Activated T-cell treated with anti-CD3 and anti-CD28 coated beads for 1 hour (primary cell): Measurements from ENCODE around the gene SPDYE3.
"Not testable (repeated sequence)": the region's sequence is repeated elsewhere in the genome, so short reads cannot be mapped to it uniquely, and the experiment has no call there.

ENCODE experiments used
- DNase-seq: peaks from one replicate; pipeline ENCODE4 v3.0.0-alpha.2; 2020; ENCODE audit warnings: low read depth

SPDYE3 gene

DNA sequence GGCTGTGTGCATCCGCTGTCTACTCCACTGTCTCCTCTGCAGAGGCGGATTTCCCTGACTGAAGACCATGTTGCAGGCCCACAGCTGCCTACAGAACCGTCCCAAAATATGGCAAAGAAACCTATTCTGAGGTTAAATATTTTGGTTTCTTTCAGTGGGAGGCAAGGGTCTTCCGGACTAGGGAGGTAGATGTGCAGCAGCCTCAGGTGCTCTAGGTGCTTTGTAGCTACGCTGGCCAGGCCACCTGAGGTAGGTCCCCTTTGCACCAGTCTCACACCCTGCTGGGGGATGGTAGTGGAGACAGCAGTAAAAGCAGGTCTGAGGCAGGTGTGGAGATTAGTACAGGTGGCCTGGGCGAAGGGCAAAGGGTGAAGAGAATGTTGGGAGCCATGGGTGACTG lies 42.3 kb downstream of the SPDYE3 start:
- no peak for DNase-seq

DNA sequence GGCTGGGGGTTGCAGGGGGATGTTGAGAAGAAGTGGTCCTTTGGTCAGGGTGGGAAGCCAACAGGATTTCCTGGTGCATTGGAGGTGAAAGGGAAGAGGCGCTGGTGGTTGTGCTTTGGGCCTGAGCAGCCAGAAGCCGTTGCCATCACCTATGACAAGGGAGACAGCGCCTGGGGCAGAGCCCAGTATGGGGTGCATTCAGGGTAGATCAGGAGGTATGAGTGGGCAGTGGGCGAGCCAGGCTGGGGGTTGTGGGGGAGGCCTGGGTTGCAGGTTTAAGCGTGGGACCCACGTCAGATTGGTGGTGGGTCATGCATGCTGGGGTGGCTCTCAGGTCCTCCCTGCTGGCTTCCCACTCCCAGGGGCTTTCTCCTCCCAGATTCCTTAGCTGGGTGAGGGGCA lies 44.2 kb downstream of the SPDYE3 start:
- DNase-seq, result no peak

DNA sequence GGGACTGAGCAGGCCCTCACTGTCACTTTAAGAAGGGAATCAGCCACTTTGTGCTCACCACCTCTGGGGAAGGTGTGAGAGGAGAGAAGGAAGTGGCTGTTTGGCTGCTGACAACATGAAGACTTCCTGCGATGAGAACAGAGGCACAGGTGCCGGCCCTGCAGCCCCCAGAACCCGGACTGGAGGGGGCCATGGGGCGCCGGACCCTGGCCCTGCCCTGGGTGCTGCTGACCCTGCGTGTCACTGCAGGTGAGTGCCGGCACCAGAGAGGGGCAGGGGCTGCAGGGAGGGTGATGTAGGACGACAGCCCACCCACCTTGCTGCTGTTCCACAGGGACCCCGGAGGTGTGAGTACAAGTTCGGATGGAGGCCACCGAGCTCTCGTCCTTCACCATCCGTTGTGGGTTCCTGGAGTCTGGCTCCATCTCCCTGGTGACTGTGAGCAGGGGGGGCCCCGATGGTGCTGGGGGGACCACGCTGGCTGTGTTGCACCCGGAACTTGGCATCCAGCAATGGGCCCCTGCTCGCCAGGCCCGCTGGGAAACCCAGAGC lies 44.8 kb downstream of the SPDYE3 start:
- DNase-seq, result not testable (repeated sequence)

DNA sequence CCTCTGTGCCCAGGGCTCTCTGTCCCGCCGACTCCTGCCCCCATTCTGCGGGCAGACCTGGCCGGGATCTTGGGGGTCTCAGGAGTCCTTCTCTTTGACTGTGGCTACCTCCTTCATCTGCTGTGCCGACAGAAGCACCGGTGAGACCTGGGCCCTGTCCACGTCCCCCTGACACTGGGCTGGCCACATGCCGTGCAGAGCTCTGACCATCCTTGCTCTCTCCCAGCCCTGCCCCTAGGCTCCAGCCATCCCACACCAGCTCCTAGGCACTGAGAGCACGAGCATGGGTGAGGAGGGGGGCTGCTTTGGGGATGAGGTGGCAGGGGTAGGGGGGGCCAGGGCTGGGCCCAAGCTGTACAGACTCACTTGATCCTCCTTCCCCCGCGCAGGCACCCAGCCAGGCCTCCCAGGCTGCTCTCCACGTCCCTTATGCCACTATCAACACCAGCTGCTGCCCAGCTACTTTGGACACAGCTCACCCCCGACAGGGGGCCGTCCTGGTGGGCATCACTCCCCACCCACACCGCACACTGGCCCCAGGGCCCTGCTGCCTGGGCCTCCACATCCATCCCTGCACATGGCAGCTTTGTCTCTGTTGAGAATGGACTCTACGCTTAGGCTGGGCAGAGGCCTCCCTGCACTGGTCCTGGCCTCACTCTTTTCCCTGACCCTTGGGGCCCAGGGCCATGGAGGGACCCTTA lies 45.6 kb downstream of the SPDYE3 start:
- no peak for DNase-seq

DNA sequence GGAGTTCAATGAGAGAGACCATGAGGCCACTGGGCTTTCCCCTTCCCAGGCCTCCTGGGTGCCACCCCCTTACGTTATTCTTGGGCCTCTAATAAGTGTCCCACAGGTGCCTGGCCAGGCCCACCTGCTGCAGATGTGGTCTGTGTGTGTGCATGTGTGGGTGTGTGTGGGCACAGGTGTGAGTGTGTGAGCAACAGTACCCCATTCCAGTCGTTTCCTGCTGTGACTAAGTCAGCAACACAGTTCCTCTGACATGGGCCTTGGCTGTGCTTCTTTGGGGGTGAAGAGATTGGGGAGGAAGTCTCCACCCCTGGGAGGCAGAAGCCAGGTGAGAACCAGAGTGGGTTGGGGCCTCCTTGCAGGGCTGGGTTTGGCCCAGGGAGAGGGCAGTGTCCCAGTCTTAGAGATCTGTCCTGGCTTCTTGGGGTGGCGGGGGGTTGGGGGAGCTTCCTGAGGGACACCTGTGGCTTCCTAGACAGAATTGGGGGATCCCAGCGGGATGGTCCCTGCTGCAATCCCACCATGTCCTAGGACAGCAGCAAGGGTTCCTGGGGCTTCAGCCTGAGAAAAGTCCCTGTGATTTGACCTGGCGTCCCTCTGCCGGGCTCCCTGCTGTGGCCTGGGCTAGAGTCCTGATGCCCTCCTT lies 46.3 kb downstream of the SPDYE3 start:
- DNase-seq, result no peak

DNA sequence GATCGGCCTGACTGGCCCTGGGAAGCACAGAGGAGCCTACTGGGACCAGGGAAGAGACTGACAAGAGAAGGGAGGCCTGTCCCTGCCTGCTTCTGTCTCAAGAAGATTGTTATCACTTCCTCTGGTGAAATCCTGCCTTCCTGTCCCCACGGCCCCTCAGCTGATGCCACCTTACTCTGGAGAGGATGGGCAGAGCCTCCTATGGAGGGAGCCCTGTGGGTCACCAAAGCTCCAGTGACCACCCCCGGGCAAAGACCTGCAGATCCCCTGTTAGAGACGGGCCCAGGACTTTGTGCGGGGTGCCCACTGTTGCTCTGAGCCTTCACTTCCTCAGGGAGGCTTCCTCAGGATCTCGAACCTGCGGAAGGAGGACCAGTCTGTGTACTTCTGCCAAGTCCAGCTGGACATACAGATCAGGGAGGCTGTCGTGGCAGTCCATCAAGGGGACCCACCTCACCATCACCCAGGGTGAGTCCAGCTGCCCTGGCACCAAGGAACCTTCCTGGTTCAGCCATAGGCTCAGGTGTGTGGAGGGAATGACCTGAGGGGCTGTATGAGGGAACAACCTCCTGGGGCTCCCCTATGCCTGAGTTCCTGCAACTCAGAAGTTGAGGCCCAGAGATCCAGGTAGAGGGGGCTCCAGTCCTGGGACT lies 49.0 kb downstream of the SPDYE3 start:
- DNase-seq, result no peak

DNA sequence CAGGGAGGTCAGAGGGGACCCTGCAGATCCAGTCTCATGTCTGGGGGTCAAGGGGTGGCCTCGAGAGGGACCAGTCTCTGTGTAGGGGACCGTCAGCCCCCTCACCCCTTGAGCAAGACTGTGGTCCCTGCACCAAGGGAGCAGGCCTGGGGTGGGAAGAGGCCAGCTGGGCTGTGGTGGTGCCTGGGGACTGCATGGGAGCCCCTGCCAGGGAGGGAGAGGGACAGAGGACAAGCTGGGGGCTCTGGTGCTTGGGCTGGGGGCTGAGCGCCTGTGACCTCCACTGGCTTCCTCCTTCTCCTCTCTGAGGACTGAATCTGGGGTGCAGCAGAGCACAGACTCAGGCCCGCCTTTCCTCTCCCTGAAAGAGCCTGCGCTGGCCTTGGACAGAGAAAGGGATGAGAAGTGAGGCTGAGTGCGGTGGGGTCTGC lies 49.6 kb downstream of the SPDYE3 start:
- no peak for DNase-seq

DNA sequence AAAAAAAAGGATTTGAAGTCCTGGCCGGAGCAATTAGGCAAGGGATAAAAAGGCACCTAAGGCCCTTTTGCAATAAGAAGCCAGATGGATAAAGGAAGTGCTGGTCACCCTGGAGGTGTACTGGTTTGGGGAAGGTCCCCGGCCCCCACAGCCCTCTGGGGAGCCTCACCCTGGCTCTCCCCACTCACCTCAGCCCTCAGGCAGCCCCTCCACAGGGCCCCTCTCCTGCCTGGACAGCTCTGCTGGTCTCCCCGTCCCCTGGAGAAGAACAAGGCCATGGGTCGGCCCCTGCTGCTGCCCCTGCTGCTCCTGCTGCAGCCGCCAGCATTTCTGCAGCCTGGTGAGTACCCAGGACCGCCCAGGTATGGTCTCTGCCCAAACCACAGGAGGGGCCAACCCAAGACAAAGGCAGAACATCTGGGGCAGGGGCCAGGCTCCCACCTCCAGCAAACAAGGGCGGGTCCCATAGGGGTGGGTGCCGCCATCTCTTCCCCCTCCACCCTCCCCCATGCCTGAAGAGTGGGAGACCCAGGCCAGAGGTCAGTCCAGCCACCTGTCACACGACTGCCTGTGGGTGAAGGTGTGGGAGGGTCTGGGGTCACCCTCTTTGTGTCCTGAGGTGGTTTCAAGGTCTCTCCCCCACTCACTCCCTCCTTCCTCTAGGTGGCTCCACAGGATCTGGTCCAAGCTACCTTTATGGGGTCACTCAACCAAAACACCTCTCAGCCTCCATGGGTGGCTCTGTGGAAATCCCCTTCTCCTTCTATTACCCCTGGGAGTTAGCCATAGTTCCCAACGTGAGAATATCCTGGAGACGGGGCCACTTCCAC lies 50.7 kb downstream of the SPDYE3 start, which contains the start of gene PILRB:
Gene PILRB (plus strand): TSS at position 91 of the 830 bp plus-strand sequence. CDS start 186 bp downstream, at position 277.
- DNase-seq, result no peak

DNA sequence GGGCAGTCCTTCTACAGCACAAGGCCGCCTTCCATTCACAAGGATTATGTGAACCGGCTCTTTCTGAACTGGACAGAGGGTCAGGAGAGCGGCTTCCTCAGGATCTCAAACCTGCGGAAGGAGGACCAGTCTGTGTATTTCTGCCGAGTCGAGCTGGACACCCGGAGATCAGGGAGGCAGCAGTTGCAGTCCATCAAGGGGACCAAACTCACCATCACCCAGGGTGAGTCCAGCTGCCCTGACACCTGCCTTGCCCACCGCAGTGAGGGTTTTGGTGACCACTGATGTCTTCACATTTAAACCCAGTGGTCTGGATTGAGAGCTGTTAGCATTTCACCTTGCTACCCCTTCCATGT lies 51.3 kb downstream of the SPDYE3 start:
- no peak for DNase-seq

DNA sequence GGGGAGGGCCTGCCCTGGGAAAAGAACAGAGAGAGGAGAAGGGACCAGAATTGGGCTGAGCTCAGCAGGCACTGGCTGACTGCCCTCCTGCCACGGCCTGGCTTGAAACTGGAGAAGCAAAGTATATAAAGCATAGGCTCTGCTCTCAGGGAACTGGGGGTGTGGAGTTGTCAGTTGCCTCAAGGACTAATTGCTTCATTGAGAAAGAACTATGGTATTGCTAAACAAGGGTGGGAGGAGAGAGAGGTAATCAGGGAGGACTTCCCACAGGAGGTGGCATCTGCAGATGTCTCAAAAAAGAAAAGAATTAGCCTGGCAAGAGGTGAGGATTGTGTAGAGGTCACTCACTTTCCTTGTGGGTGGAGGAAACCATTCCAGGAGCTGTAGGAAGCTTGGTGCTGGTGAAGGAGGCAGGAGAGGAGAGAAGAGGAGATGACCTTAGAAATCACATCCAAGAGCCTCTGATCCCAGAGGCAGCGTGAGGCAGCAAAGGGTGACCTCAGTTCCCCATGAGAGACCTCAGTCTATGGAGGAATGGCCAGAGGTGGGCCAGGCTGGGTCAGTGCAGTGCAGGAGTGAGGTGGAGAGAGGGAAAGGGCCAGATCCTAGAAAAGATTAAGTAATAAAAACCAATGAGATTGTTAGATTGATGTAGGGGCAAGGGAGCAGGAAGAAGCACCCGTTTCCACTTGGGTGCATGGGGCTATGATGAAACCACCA lies 52.8 kb downstream of the SPDYE3 start:
- no peak for DNase-seq

DNA sequence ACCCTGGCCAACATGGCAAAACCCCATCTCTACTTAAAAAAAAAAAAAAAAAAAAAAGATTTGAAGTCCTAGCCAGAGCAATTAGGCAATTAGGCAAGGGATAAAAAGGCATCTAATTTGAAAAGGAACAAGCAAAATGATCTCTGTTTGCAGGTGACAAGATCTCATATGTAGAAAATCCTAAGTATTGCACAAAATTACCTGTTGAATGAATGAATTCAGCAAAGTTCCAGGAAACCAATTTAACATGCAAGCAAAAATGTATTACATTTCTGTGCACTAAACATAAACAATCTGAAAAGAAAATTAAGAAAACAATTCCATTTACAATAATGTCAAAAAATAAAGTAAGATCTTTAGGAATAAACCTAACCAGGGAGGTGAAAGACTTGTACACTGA lies 55.6 kb downstream of the SPDYE3 start:
- DNase-seq, result no peak

DNA sequence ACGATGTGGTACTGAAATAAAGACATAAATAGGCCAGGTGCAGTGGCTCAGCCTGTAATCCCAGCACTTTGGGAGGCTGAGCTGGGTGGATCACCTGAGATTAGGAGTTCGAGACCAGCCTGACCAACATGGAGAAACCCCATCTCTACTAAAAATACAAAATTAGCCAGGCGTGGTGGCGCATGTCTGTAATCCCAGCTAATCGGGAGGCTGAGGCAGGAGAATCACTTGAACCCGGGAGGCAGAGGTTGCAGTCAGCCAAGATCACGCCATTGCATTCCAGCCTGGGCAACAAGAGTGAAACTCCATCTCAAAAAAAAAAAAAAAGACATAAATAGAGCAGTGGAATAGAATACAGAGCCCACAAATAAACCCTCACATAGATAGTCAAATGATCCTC lies 56.3 kb downstream of the SPDYE3 start:
- not testable (repeated sequence) for DNase-seq

DNA sequence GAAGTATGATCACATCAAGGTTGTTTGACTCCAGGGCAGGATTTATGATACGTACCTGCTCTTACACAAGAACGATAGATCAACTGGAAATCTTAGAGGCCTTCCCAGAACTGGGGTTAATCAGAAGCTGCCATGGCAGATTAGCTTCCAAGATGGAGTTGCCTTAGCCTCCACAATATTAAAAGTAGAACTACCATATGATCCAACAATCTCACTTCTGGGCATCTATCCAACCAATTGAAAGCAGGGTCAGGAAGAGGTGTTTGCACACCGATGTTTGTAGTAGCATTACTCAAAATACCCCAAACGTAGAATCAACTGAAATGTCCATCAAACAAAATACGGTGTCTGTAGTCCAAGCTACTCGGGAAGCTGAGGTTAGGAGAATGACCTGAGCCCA lies 57.0 kb downstream of the SPDYE3 start:
- no peak for DNase-seq

DNA sequence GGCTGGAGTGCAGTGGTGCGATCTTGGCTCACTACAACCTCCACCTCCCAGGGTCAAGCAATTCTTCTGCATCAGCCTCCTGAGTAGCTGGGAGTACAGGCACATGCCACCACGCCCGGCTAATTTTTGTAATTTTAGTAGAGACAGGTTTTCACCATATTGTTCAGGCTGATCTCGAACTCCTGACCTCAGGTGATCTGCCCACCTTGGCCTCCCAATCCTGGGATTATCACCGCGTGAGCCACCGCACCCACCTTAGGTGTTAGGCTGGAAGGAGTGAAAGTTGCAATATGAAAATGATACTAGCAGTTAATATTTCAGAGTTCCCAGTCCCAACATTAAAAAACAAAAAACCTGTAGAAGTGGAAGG lies 58.5 kb downstream of the SPDYE3 start:
- not testable (repeated sequence) for DNase-seq

DNA sequence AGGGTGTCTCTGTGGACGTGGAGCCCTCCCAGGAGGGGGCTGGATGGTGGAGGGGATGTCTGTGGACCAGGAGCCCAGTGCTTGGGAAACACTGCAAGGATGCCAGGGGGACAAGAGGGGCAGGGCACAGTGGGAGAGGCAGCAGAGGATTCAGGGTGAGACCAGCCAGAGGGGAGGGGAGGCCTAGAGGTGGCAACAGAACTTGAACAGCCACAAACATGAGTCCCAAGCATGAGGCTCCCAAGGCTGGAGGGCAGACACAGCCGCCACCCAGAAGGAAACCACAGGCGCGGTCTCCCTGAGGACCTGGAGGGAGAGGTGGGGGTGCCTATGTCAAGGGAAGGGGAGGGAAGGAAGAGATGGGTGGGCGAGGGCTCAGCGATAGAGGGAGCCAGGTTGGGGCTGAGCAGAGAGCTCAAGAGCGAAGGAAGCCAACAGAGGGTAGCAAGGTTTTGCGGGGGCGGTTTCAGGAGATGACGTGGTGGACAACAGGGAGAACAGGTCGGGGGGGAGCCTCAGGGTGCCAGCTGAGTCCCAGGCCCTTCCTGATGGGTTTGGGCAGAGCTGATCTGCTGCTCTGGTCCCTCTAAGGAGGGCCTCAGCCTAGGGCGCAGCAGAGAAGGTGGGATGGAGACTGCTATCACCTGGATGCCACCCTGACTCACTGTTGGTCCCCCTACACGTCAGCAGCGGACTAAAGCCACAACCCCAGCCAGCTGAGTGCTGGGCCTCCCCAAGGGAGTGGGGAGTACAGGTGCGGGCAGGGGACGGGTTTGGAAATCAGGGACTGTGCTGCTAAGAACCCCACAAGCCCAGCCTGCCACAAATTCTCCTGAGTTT lies 59.1 kb downstream of the SPDYE3 start:
- no peak for DNase-seq

DNA sequence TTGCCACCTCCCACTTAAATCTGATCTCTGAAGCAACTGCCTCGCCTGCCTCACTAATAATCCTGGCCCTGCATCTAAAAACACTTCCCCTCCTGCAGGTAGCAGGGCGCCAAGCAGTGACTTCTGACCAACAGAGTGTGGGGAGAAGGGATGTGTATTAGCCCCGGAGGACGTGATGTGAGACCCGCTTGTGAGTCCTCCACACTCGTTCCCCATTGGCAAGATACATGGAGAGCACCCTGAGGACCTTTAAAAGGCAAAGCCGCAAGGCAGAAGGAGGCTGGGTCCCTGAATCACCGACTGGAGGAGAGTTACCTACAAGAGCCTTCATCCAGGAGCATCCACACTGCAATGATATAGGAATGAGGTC lies 59.7 kb downstream of the SPDYE3 start:
- DNase-seq, result no peak

DNA sequence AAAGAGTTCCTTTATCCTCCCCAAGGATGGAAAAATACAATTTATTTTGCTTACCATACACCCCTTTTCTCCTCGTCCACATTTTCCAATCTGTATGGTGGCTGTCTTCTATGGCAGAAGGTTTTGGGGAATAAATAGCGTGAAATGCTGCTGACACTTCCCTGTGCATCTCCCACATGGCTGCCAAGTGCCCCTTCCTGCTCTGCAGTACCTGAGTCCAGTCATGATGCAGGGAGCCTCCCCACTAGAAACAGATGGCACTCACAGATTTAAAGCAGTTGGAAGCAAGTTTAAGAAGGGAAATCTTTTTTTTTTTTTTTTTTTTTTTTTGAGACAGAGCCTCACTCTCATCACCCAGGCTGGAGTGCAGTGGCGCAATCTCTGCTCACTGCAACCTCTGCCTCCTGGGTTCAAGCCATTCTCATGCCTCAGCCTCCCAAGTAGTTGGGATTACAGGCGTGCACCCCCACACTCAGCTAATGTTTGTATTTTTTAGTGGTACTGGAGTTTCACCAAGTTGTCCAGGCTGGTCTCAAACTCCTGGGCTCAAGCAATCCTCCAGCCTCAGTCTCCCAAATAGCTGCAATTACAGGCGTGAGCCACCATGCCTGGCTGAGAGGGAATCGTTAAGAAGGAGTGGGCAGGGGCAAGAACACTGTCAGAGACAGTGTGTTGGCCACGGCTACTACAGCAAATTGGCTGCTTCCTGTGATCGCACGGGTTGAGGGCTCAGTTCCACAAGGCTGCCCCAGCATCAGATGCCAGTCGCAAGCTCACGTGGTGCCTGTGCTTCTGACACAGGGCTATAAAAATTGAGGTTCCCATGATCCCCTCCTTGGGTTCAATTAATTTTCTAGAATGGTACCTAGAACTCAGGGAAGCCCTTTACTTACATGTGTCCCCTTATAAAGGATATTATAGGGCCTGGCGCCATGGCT lies 60.4 kb downstream of the SPDYE3 start:
- DNase-seq, result no peak

DNA sequence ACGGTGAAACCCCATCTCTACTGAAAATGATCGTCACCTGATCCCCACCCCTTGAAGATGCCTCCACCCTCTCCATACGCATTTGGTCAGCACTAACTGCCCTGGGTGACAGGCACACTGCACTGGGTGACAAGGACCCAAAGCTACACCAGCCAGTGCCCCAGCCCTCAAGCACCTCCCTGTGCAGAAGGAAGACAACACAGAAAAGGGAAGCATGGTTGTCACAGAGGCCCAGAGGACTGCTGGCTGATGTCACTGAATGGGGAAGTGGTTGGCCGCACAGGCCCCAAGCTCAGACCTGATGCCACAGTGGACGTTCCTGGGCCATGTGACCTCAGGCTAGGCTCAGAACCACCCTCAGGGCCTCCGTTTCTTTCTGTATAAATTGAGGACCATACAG lies 61.6 kb downstream of the SPDYE3 start:
- DNase-seq, result no peak

DNA sequence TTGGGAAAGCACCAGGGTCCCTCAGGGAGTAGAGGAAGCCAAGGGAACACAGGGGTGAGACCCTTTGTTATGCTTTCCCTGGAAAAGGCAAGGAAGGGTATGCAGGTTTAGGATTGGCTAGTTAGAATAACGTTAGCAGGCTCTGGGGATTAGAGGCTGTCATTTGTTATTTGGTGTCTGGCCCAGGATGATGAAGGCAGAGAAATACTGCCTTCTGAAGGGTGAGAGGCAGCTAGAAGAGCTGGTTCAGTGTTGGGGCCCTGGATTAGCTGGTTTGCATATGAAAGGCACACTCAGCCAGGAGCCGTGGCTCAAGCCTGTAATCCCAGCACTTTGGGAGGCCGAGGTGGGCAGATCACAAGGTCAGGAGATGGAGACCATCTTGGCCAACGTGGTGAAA lies 62.8 kb downstream of the SPDYE3 start:
- DNase-seq, result no peak

DNA sequence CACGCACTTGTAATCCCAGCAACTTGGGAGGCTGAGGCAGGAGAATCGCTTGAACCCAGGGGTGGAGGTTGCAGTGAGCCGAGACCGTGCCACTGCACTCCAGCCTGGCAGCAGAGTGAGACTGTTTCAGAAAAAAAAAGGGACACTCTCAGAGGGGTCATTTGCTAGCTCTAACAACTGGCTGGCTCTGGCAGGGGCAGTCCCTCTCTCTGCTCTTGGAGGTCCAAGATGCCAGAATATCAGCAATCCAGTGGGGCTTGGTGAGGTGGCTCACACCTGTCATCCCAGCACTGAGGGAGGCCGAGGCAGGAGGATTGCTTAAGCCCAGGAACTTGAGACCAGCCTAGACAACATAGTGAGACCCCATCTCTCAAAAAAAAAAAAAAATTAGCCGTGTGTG lies 63.2 kb downstream of the SPDYE3 start:
- DNase-seq, result no peak
